OCI-LY7 (cell line): ENCODE results near the gene HOXB1. TPM values are rescaled to one million over a fixed set of nuclear protein-coding genes. Genes with fewer than 3 reads are reported as not detected.

Experiments
- BruUV-seq: library from RNA; stranded (reverse); fragments of 400-500 nt; replicated peaks from 2 replicates; lab custom pipeline; 2021; lab: Mats Ljungman, UMichigan
- CTCF ChIA-PET: fragments of 300-600 bp; sonication (Branson Sonifier 250); formaldehyde crosslinking; loops from one replicate; lab custom pipeline; 2022; ENCODE audit warnings: antibody characterized with exemption; ENCODE audit not compliant: unreplicated experiment; lab: Charles Lee
- POLR2A ChIA-PET: fragments of 300-600 bp; sonication (Branson Sonifier 250); formaldehyde crosslinking; loops from one replicate; lab custom pipeline; 2022; ENCODE audit warnings: antibody characterized with exemption; lab: Charles Lee
- DNase-seq: peaks from one replicate; pipeline ENCODE4 v3.0.0-alpha.2; 2015; ENCODE audit warnings: low spot score
- H2AFZ ChIP-seq: fragments of 200-600 bp; sonication (generic), shearing (Covaris generic); 2 replicates; pipeline ENCODE4 v1.6.1; 2014; ENCODE audit warnings: mild to moderate bottlenecking, antibody characterized with exemption, low read length, moderate library complexity
- H3K27ac ChIP-seq: fragments of 200-600 bp; sonication (generic); 2 replicates; pipeline ENCODE4 v1.5.1; 2014; ENCODE audit warnings: mixed run types, low read depth, mild to moderate bottlenecking, moderate library complexity, low read length, inconsistent platforms; ENCODE audit not compliant: poor library complexity, severe bottlenecking
- H3K36me3 ChIP-seq: fragments of 200-600 bp; sonication (generic); 2 replicates; pipeline ENCODE4 v1.6.1; 2014; ENCODE audit warnings: mild to moderate bottlenecking, antibody characterized with exemption, low read length, moderate library complexity, mixed read lengths; ENCODE audit not compliant: insufficient read depth
- H3K4me1 ChIP-seq: fragments of 200-600 bp; sonication (generic); 2 replicates; pipeline ENCODE4 v1.5.1; 2014; ENCODE audit warnings: mild to moderate bottlenecking, low read length; ENCODE audit not compliant: insufficient read depth, poor library complexity, severe bottlenecking
- H3K4me2 ChIP-seq: fragments of 200-600 bp; sonication (generic); 2 replicates; pipeline ENCODE4 v1.6.1; 2014; ENCODE audit warnings: mild to moderate bottlenecking, low read length
- H3K4me3 ChIP-seq: fragments of 200-600 bp; sonication (generic); 2 replicates; pipeline ENCODE4 v1.5.1; 2014; ENCODE audit warnings: mild to moderate bottlenecking, low read depth, low read length; ENCODE audit not compliant: poor library complexity, severe bottlenecking
- H3K79me2 ChIP-seq: fragments of 200-600 bp; sonication (generic); 2 replicates; pipeline ENCODE4 v1.6.1; 2016; ENCODE audit warnings: low read depth, mild to moderate bottlenecking, low read length, moderate library complexity, mixed read lengths; ENCODE audit not compliant: insufficient read depth
- H3K9me2 ChIP-seq: fragments of 200-600 bp; sonication (generic); 2 replicates; pipeline ENCODE4 v1.6.1; 2016; ENCODE audit warnings: mild to moderate bottlenecking, low read length, mixed read lengths; ENCODE audit not compliant: insufficient read depth
- H3K9me3 ChIP-seq: fragments of 200-600 bp; sonication (generic); 2 replicates; pipeline ENCODE4 v1.6.1; 2014; ENCODE audit warnings: mild to moderate bottlenecking, mixed run types, low read length, mixed read lengths
- H4K20me1 ChIP-seq: fragments of 200-600 bp; sonication (generic); 2 replicates; pipeline ENCODE4 v1.6.1; 2014; ENCODE audit warnings: mild to moderate bottlenecking, antibody characterized with exemption, low read length, moderate library complexity, mixed read lengths; ENCODE audit not compliant: insufficient read depth
- CTCF ChIP-seq: fragments of 200-600 bp; sonication (generic); conservative IDR thresholded peaks from 2 replicates; pipeline ENCODE4 v1.5.1; 2014; ENCODE audit warnings: mild to moderate bottlenecking, antibody characterized with exemption, low read length, moderate library complexity, mixed read lengths
- EZH2phosphoT487 ChIP-seq: fragments of 200-600 bp; sonication (generic); IDR thresholded peaks from 2 replicates; pipeline ENCODE4 v1.6.1; 2018; ENCODE audit warnings: low read depth, borderline replicate concordance, mild to moderate bottlenecking, mixed run types, antibody characterized with exemption, low read length, moderate library complexity, mixed read lengths
- intact Hi-C: fragments of 100-400 bp; cut with micrococcal nuclease; formaldehyde crosslinking; loops from one replicate; pipeline ENCODE4 v1.10.0; 2022; ENCODE audit not compliant: unreplicated experiment
- total RNA-seq, 2 experiments: library from RNA; depleted of rRNA in 1 of 2; stranded (reverse); fragments of >200 nt in 1 of 2; shearing (Covaris generic) in 1 of 2; gene quantifications; 2 replicates each; pipeline ENCODE4 v1.2.3, GENCODE V29; 2014 to 2022

The HOXB1 gene
- total RNA-seq, 2 experiments from 2014 or later: not detected

GRCh38 chr17:48491527-48492273, 39.1 kb downstream of the HOXB1 start:
- Histone ChIP-seq H2AFZ (no peak overlapping the region), H3K36me3 (no peaks in the 10 kb centered on the region), H3K4me2 (no peak overlapping the region), H3K27ac (no peak overlapping the region), H3K4me1 (peaks cover 13% of the 10 kb centered on the region), H3K9me3 (no peaks in the 10 kb centered on the region), H3K79me2 (no peaks in the 10 kb centered on the region), H4K20me1 (no peaks in the 10 kb centered on the region), H3K4me3 (no peak overlapping the region), H3K9me2 (no peaks in the 10 kb centered on the region)
- intact Hi-C loops: no loop called here
- ChIA-PET POLR2A (no interaction called here), CTCF (no interaction called here)
- TF ChIP-seq CTCF (no peak), EZH2phosphoT487 (no peak)
- BruUV-seq: no TSS peak
- DNase-seq: no peak

GRCh38 chr17:48490451-48490892, 40.3 kb downstream of the HOXB1 start:
- intact Hi-C loops: no loop called here
- H3K4me2 ChIP-seq: no peak overlapping the region
- H3K9me2 ChIP-seq: no peaks in the 10 kb centered on the region
- TF ChIP-seq CTCF (no peak), EZH2phosphoT487 (no peak)
- H3K79me2 ChIP-seq: no peaks in the 10 kb centered on the region
- no peak overlapping the region for H3K27ac ChIP-seq
- DNase-seq: no peak
- H2AFZ ChIP-seq: no peak overlapping the region
- ChIA-PET POLR2A (no interaction called here), CTCF (no interaction called here)
- BruUV-seq: no TSS peak
- no peaks in the 10 kb centered on the region for H3K36me3 ChIP-seq
- no peaks in the 10 kb centered on the region for H4K20me1 ChIP-seq
- no peak overlapping the region for H3K4me3 ChIP-seq
- H3K9me3 ChIP-seq: peaks cover 3% of the 10 kb centered on the region; the same call in 1 of the 2 replicates
- H3K4me1 ChIP-seq: peaks cover 13% of the 10 kb centered on the region

GRCh38 chr17:48489781-48490180, 41.0 kb downstream of the HOXB1 start:
- Histone ChIP-seq H3K9me3 (peaks cover 5% of the 10 kb centered on the region; the same call in 1 of the 2 replicates), H3K79me2 (no peaks in the 10 kb centered on the region), H3K4me2 (no peak overlapping the region), H3K36me3 (no peaks in the 10 kb centered on the region), H3K9me2 (no peaks in the 10 kb centered on the region), H4K20me1 (no peaks in the 10 kb centered on the region), H2AFZ (no peak overlapping the region), H3K27ac (no peak overlapping the region), H3K4me1 (peaks cover 17% of the 10 kb centered on the region), H3K4me3 (no peak overlapping the region)
- ChIA-PET CTCF (no interaction called here), POLR2A (no interaction called here)
- BruUV-seq: no TSS peak
- no peak for TF ChIP-seq CTCF
- TF ChIP-seq EZH2phosphoT487: no peak
- intact Hi-C loops: no loop called here
- no peak for DNase-seq
